GM12878 (cell line): ENCODE measurements around the gene PGR. TPM values are rescaled to one million over a fixed set of nuclear protein-coding genes. Genes with fewer than 3 reads are reported as not detected.

Source experiments
- ATAC-seq: fragments of 200-7000 bp; cut with Tn5 transposase; 3 replicates; pipeline ENCODE4 v1.9.1; 2020; ENCODE audit warnings: mild to moderate bottlenecking, moderate library complexity
- BruUV-seq: library from RNA; stranded (reverse); fragments of 400-500 nt; replicated peaks from 2 replicates; lab custom pipeline; 2021; lab: Mats Ljungman, UMichigan
- CTCF ChIA-PET: fragments of 300-600 bp; sonication (Branson Sonifier 250); formaldehyde crosslinking; extraction: SDS; loops from one replicate; lab custom pipeline; 2021; ENCODE audit warnings: inconsistent platforms; lab: Yijun Ruan, JAX
- POLR2A ChIA-PET: fragments of 350-600 bp; formaldehyde crosslinking; extraction: SDS; loops from one replicate; lab custom pipeline; 2021; ENCODE audit warnings: inconsistent platforms; lab: Charles Lee
- RAD21 ChIA-PET: fragments of 300-600 bp; sonication (Branson Sonifier 250); formaldehyde crosslinking; loops from one replicate; lab custom pipeline; 2023; ENCODE audit warnings: antibody characterized with exemption; ENCODE audit not compliant: unreplicated experiment; lab: Charles Lee
- SMC1A ChIA-PET: fragments of 300-600 bp; sonication (Branson Sonifier 250); formaldehyde crosslinking; loops from one replicate; lab custom pipeline; 2023; ENCODE audit not compliant: unreplicated experiment, uncharacterized antibody; lab: Charles Lee
- DNase-seq: peaks from one replicate; pipeline ENCODE4 v3.0.0-alpha.2; 2011; ENCODE audit warnings: low read depth, low spot score
- FAIRE-seq: peaks from 3 replicates; lab custom pipeline; 2011; peaks lifted over from hg19 to GRCh38; lab: Jason Lieb, UNC
- H2AFZ ChIP-seq: 2 replicates; pipeline ENCODE4 v1.6.0; 2011; ENCODE audit warnings: low read depth, low read length, control low read depth; ENCODE audit not compliant: control insufficient read depth
- H3K27ac ChIP-seq: 2 replicates; pipeline ENCODE4 v1.5.1; 2011; ENCODE audit warnings: control low read depth; ENCODE audit not compliant: control insufficient read depth, insufficient read depth
- H3K27me3 ChIP-seq, 2 experiments: replicated peaks in 1 of 2; 2 replicates each; pipeline versions ENCODE4 v1.6.0 to v1.6.1; 2011; ENCODE audit warnings: low read length in 1 of 2; ENCODE audit not compliant: control insufficient read depth in 2 of 2, insufficient read depth in 2 of 2
- H3K36me3 ChIP-seq, 2 experiments: 2 replicates each; pipeline ENCODE4 v1.5.1; 2011; ENCODE audit warnings: low read length in 1 of 2; ENCODE audit not compliant: control insufficient read depth in 2 of 2, insufficient read depth in 2 of 2
- H3K4me1 ChIP-seq: 2 replicates; pipeline ENCODE4 v1.6.1; 2011; ENCODE audit warnings: mild to moderate bottlenecking, low read length, moderate library complexity, mixed read lengths; ENCODE audit not compliant: control insufficient read depth, insufficient read depth
- H3K4me2 ChIP-seq: 2 replicates; pipeline ENCODE4 v1.6.0; 2011; ENCODE audit warnings: control low read depth; ENCODE audit not compliant: control insufficient read depth, insufficient read depth
- H3K4me3 ChIP-seq: fragments of 200-600 bp; sonication (generic); 2 replicates; pipeline ENCODE4 v1.5.1; 2016
- H3K79me2 ChIP-seq: 2 replicates; pipeline ENCODE4 v1.6.0; 2011; ENCODE audit warnings: low read length; ENCODE audit not compliant: control insufficient read depth, insufficient read depth
- H3K9ac ChIP-seq: 2 replicates; pipeline ENCODE4 v1.8.0; 2011; ENCODE audit warnings: low read length, control low read depth, mixed read lengths; ENCODE audit not compliant: control insufficient read depth, insufficient read depth
- H3K9me3 ChIP-seq: replicated peaks from 3 replicates; pipeline ENCODE4 v1.5.1; 2011; ENCODE audit warnings: mild to moderate bottlenecking, low read length; ENCODE audit not compliant: control insufficient read depth, insufficient read depth
- H4K20me1 ChIP-seq: 2 replicates; pipeline ENCODE4 v1.6.0; 2011; ENCODE audit not compliant: control insufficient read depth, insufficient read depth
- ATF3 ChIP-seq: IDR thresholded peaks from 2 replicates; pipeline ENCODE4 v1.6.1; 2011; ENCODE audit warnings: low read depth, mild to moderate bottlenecking, low read length, moderate library complexity, borderline replicate concordance; ENCODE audit errors: extremely low read depth
- CBX5 ChIP-seq: sonication (generic); IDR thresholded peaks from 2 replicates; pipeline ENCODE4 v1.6.1; 2016; ENCODE audit warnings: low read depth, moderate library complexity, mild to moderate bottlenecking, inconsistent platforms
- FOXM1 ChIP-seq: IDR thresholded peaks from 2 replicates; pipeline ENCODE4 v1.6.1; 2012; ENCODE audit warnings: low read depth, mild to moderate bottlenecking, inconsistent platforms, low read length, moderate library complexity
- HDAC2 ChIP-seq: fragments of 200-600 bp; sonication (generic); IDR thresholded peaks from 2 replicates; pipeline ENCODE4 v1.6.1; 2017
- MYB ChIP-seq: fragments of 150-350 bp; IDR thresholded peaks from 2 replicates; pipeline ENCODE4 v1.6.1; 2014; ENCODE audit warnings: mild to moderate bottlenecking, low read depth, low read length, borderline replicate concordance
- NRF1 ChIP-seq: conservative IDR thresholded peaks from 2 replicates; pipeline ENCODE4 v1.6.1; 2011; ENCODE audit warnings: mild to moderate bottlenecking, low read depth, low read length, improper control_type of control experiment
- SMARCA5 ChIP-seq: fragments of 450-650 bp; IDR thresholded peaks from 2 replicates; pipeline ENCODE4 v1.6.1; 2017; ENCODE audit warnings: mild to moderate bottlenecking
- TARDBP ChIP-seq: IDR thresholded peaks from 2 replicates; pipeline ENCODE4 v1.6.1; 2016; ENCODE audit warnings: borderline replicate concordance
- TCF12 ChIP-seq: IDR thresholded peaks from 2 replicates; pipeline ENCODE4 v1.6.1; 2011; ENCODE audit warnings: low read depth, mild to moderate bottlenecking, low read length
- WGBS: methylation state at CpG from one replicate; pipeline ENCODE4 v1.1.6; 2016; ENCODE audit warnings: low lambda C conversion rate; ENCODE audit not compliant: insufficient replicate concordance, insufficient coverage; ENCODE audit errors: missing lambda C conversion rate; 5-methylcytosine and 5-hydroxymethylcytosine counted together
- in situ Hi-C: fragments of 300-500 bp; cut with MboI; formaldehyde crosslinking; loops from 9 replicates; pipeline ENCODE4 v1.14.3; 2018; ENCODE audit warnings: mixed read lengths
- intact Hi-C: fragments of 100-400 bp; cut with micrococcal nuclease; formaldehyde crosslinking; loops from one replicate; pipeline ENCODE4 v1.14.2; 2022; ENCODE audit not compliant: unreplicated experiment
- polyA plus RNA-seq, 11 experiments: library from polyadenylated mRNA; depleted of rRNA in 4 of 11; unstranded in 6 of 11; stranded (reverse) in 5 of 11; fragments of >200 nt; fragmentation: Nextera tagmentation in 4 of 11; fragmentation: Illumina TruSeq in 1 of 11; extraction: Ambion mirVana in 4 of 11; extraction: Trizol in 1 of 11; gene quantifications; 1 replicate in 1 of 11; 2 replicates in 10 of 11; pipeline versions ENCODE4 v1.2.1 to v1.2.3, GENCODE V29; 2011 to 2016; ENCODE audit warnings: inconsistent platforms in 2 of 11, missing spikeins in 2 of 11, low read depth in 1 of 11
- total RNA-seq, 4 experiments: library from RNA; depleted of rRNA in 3 of 4; stranded (reverse); fragments of >200 nt in 3 of 4; fragmentation: Illumina TruSeq in 1 of 4; extraction: Trizol in 1 of 4; gene quantifications; 2 replicates each; pipeline versions ENCODE4 v1.2.1 to v1.2.3, GENCODE V29; 2013 to 2021

The PGR gene
- total and polyA plus RNA-seq, 10 of the 15 experiments (the other 5 are each of a cell fraction or from before 2014, with no cell fraction given): 0.01 TPM; not detected in 9

DNA sequence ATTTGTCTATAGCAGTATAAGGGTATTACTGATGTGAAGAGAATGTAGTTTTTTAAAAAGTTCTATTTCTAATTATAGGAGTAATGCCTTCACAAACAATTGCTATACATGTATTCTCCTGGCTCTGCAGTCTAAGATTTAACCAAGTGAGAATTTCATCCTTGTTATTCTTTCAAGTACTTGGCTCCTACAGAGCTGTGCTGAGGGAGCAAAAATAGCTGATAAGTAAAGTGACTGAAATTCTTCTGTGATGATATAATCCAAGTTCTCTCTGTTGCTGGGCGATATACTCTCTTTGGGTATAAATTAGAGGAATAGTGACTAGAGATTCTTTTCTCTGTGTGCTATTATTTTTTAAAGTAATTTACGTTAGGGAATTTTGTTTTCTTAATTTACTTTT lies 68.0 kb downstream of the PGR start:
- Histone ChIP-seq H4K20me1 (no peaks in the 10 kb centered on the region), H2AFZ (no peak overlapping the region), H3K36me3 (no peaks in the 10 kb centered on the region), H3K27ac (no peak overlapping the region), H3K9me3 (no peaks in the 10 kb centered on the region)
- in situ Hi-C loops: no loop called here
- RAD21 ChIA-PET: no interaction called here
- CTCF ChIA-PET: interaction anchor here (1.2 kb wide), 1 partner anchor 14 kb away, joined by 3 read pairs; no protein-coding TSS in a partner anchor
- TF ChIP-seq TCF12 (no peak), NRF1 (no peak), MYB (no peak)
- TF ChIP-seq, all 136 proteins: peak for 0
- Histone ChIP-seq H3K79me2 (no peaks in the 10 kb centered on the region), H3K27me3 (no peaks in the 10 kb centered on the region), H3K4me2 (no peak overlapping the region), H3K4me3 (no peak overlapping the region), H3K9ac (no peak overlapping the region), H3K4me1 (no peaks in the 10 kb centered on the region)
- 33% methylated on average over 2 of the region's 2 CpGs for WGBS
- no peak for DNase-seq
- ChIA-PET SMC1A (no interaction called here), POLR2A (interaction anchor here (0.6 kb wide), 1 partner anchor 443 kb away, joined by 3 read pairs; no protein-coding TSS in a partner anchor)
- ATAC-seq: no peak
- no peak for FAIRE-seq
- BruUV-seq: no TSS peak
- intact Hi-C loops: no loop called here

DNA sequence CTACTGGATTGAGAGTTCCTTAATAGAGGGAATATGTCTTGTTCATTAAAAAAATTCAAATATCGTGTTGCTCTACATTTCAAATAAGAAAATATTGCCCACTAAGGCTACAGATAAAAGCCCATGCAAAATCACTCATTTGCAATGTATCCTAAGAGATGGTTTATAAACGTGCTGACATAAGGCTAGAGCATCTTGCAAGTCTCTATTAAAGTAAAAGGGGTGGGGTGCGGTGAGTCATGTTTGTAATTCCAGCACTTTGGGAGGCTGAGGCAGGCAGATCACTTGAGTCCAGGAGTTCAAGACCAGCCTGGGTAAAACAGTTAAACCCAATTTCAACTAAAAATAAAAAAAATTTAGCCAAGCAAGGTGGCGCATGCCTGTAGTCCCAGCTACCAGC lies 70.3 kb downstream of the PGR start:
- BruUV-seq: no TSS peak
- no peaks in the 10 kb centered on the region for H4K20me1 ChIP-seq
- FAIRE-seq (no peak), DNase-seq (no peak)
- no peaks in the 10 kb centered on the region for H3K36me3 ChIP-seq
- ChIA-PET POLR2A (no interaction called here), CTCF (no interaction called here), SMC1A (no interaction called here)
- no peaks in the 10 kb centered on the region for H3K4me1 ChIP-seq
- H3K4me3 ChIP-seq: no peak overlapping the region
- 39% methylated on average over 4 of the region's 4 CpGs for WGBS
- TF ChIP-seq TARDBP: no peak
- TF ChIP-seq ATF3: no peak
- TF ChIP-seq HDAC2: no peak
- TF ChIP-seq FOXM1: no peak
- TF ChIP-seq SMARCA5: no peak
- TF ChIP-seq CBX5: no peak
- TF ChIP-seq, all 136 proteins: peak for 0
- RAD21 ChIA-PET: no interaction called here
- no peak overlapping the region for H3K4me2 ChIP-seq
- H2AFZ ChIP-seq: no peak overlapping the region
- in situ Hi-C loops: no loop called here
- intact Hi-C loops: no loop called here
- no peak overlapping the region for H3K9ac ChIP-seq
- no peaks in the 10 kb centered on the region for H3K9me3 ChIP-seq
- no peak for ATAC-seq
- no peak overlapping the region for H3K27ac ChIP-seq
- no peaks in the 10 kb centered on the region for H3K79me2 ChIP-seq
- no peaks in the 10 kb centered on the region for H3K27me3 ChIP-seq
